Measurements from ENCODE around the gene AUTS2. TPM values are rescaled to one million over a fixed set of nuclear protein-coding genes. Genes with fewer than 3 reads are reported as not detected.

The AUTS2 gene
- total and polyA plus RNA-seq, 9 of the 15 experiments (the other 6 are each of a cell fraction or from before 2014, with no cell fraction given) = 0.58 TPM; not detected in 8

DNA sequence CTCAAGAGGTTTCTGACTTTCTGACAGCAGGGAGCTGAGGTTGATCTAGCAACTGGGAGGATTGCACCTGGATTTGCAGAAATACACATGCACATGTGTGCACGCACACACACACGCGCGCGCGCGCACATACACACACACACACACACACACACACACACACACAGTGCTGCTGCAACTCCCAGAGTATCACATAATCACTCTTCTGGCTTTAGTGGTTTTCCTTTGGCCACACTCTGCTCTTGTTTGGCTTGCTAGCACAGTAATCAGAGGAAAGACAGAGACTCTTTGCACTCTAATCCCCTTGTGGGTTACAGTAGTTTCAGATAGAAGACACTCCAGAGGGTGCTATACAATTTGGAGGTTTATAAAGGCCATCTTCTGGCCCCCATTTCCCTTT, 705.0 kb downstream of the AUTS2 start (continued):
- no peak for TF ChIP-seq ZNF407 (IDR thresholded peaks at IDR 0.05; ENCODE audit: low read depth)

- ChIA-PET POLR2A (no interaction called here), CTCF (ENCODE audit: low intra/inter-chr PET ratio) (no interaction called here)
- FAIRE-seq (no peak), DNase-seq (ENCODE audit: extremely low read depth in 1 of 4, low spot score in 3 of 4) (no peak), ATAC-seq (no peak)
- no peaks in the 10 kb centered on the region for H3K27me3 ChIP-seq (ENCODE audit: control insufficient read depth in 2 of 2, insufficient read depth in 2 of 2, low read length in 2 of 2)
- H3K27ac ChIP-seq (ENCODE audit: extremely low read depth, low read depth, low read length) = no peak overlapping the region
- no peak overlapping the region for H3K4me2 ChIP-seq (ENCODE audit: insufficient read depth, low read length)
- no peaks in the 10 kb centered on the region for H3K9me1 ChIP-seq (ENCODE audit: control insufficient read depth, insufficient read depth, low read length)
- H3K4me3 ChIP-seq = no peak overlapping the region
- H3K36me3 ChIP-seq (ENCODE audit: control insufficient read depth, insufficient read depth, low read length) = no peaks in the 10 kb centered on the region
- intact Hi-C loops (cut with micrococcal nuclease) (no loop called here), in situ Hi-C loops (cut with MboI) (no loop called here)
- no peaks in the 10 kb centered on the region for H3K4me1 ChIP-seq (replicated peaks in 1 of 2; ENCODE audit: control insufficient read depth in 2 of 2, insufficient read depth in 2 of 2, low read length in 2 of 2)
- no peaks in the 10 kb centered on the region for H3K79me2 ChIP-seq (ENCODE audit: control insufficient read depth, insufficient read depth, low read length)
- no peak overlapping the region for H3K9ac ChIP-seq (ENCODE audit: insufficient read depth in 1 of 2, low read depth in 2 of 2, low read length in 2 of 2)
- no peaks in the 10 kb centered on the region for H3K9me3 ChIP-seq (replicated peaks; ENCODE audit: control insufficient read depth, insufficient read depth, low read depth, low read length)
- 0% methylated on average over 2 of the region's 2 CpGs for WGBS (ENCODE audit: insufficient coverage, low coverage, missing lambda C conversion rate)
- H4K20me1 ChIP-seq (replicated peaks; ENCODE audit: control insufficient read depth, insufficient read depth, low read length) = no peaks in the 10 kb centered on the region
- no peak overlapping the region for H2AFZ ChIP-seq (ENCODE audit: low read depth, low read length)
- no TSS peak for BruUV-seq (replicated peaks)
- TF ChIP-seq SMARCB1 (IDR thresholded peaks at IDR 0.05; ENCODE audit: insufficient read length, low read depth) = no peak
- TF ChIP-seq HOXB6 (CRISPR knock-in tag; IDR thresholded peaks at IDR 0.05; ENCODE audit: borderline replicate concordance) = no peak
- TF ChIP-seq POLR2A (conservative IDR thresholded peaks at IDR 0.05) = no peak
- no peak for TF ChIP-seq NFATC3 (IDR thresholded peaks at IDR 0.05)
- TF ChIP-seq ZNF449 (CRISPR knock-in tag; IDR thresholded peaks at IDR 0.05) = no peak
- TF ChIP-seq SNIP1 (IDR thresholded peaks at IDR 0.05; ENCODE audit: low read depth) = no peak
These were observed 705.5 kb downstream of the AUTS2 start for GRCh38 chr7:70303780-70304179.
